GM21576 (cell line): Measurements from ENCODE around the gene TNNT2.

ENCODE experiments used
- ATAC-seq: cut with Tn5 transposase; IDR thresholded peaks from one replicate; pipeline ENCODE4 v1.9.1; 2021; ENCODE audit warnings: mild to moderate bottlenecking, moderate library complexity; ENCODE audit not compliant: unreplicated experiment

Gene TNNT2

GRCh38 chr1:201358596-201358995 is 18.9 kb downstream of the TNNT2 start:
- ATAC-seq = no peak

GRCh38 chr1:201357636-201358348 is 19.7 kb downstream of the TNNT2 start:
- ATAC-seq = no peak

GRCh38 chr1:201357211-201357610 is 20.3 kb downstream of the TNNT2 start:
- ATAC-seq = no peak

GRCh38 chr1:201356701-201357100 is 20.8 kb downstream of the TNNT2 start:
- ATAC-seq = no peak

- ATAC-seq = no peak
Observed at GRCh38 chr1:201356236-201356635, 21.2 kb downstream of the TNNT2 start.

- no peak for ATAC-seq
Observed at GRCh38 chr1:201355471-201355870, 22.0 kb downstream of the TNNT2 start.

GRCh38 chr1:201354901-201355295 is 22.6 kb downstream of the TNNT2 start:
- no peak for ATAC-seq

- no peak for ATAC-seq
Observed at GRCh38 chr1:201354151-201354900, 23.2 kb downstream of the TNNT2 start.

GRCh38 chr1:201353186-201353940 is 24.1 kb downstream of the TNNT2 start:
- no peak for ATAC-seq

- no peak for ATAC-seq
Observed at GRCh38 chr1:201351617-201352016, 25.9 kb downstream of the TNNT2 start.

- no peak for ATAC-seq
Observed at GRCh38 chr1:201350884-201351283, 26.6 kb downstream of the TNNT2 start.

GRCh38 chr1:201350361-201350725 is 27.1 kb downstream of the TNNT2 start:
- no peak for ATAC-seq

- ATAC-seq = no peak
Observed at GRCh38 chr1:201349092-201349491, 28.4 kb downstream of the TNNT2 start.

- no peak for ATAC-seq
Observed at GRCh38 chr1:201348211-201348566, 29.3 kb downstream of the TNNT2 start.

- no peak for ATAC-seq
Observed at GRCh38 chr1:201347498-201348210, 29.8 kb downstream of the TNNT2 start.

- ATAC-seq = no peak
Observed at GRCh38 chr1:201346987-201347386, 30.5 kb downstream of the TNNT2 start.

GRCh38 chr1:201346337-201346939 is 31.0 kb downstream of the TNNT2 start:
- no peak for ATAC-seq

- no peak for ATAC-seq
Observed at GRCh38 chr1:201345081-201345355, 32.5 kb downstream of the TNNT2 start.

- ATAC-seq = no peak
Observed at GRCh38 chr1:201344206-201345080, 33.0 kb downstream of the TNNT2 start.

GRCh38 chr1:201341377-201341776 is 36.1 kb downstream of the TNNT2 start:
- ATAC-seq = no peak
